HG03460 (cell line): ENCODE results near the gene AUTS2.

Experiments
- ATAC-seq: cut with Tn5 transposase; IDR thresholded peaks from one replicate; pipeline ENCODE4 v1.9.1; 2021; ENCODE audit not compliant: unreplicated experiment

The AUTS2 gene

GRCh38 chr7:70319057-70319456, 720.8 kb downstream of the AUTS2 start:
- ATAC-seq = no peak

GRCh38 chr7:70321016-70321590, 722.8 kb downstream of the AUTS2 start:
- ATAC-seq = no peak

DNA sequence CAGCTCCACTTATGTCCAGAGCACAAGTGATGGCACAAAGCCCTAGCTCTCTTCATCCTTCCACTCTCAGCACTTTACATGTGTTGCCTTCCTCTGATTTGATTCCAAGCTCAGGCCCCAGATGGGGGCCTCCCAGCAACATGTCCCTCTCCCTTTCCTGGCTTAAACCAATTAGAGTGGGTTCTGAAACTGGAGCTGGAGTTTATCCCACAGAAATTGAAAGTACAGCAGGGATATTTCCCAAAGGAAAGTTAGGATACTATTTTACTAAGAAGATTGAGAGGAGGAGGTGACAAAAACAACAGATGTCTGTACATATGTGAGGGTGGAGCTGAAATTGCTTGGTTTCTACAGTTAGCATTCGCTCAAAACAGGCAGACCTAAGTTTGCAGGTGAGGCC, 724.6 kb downstream of the AUTS2 start:
- no peak for ATAC-seq

DNA sequence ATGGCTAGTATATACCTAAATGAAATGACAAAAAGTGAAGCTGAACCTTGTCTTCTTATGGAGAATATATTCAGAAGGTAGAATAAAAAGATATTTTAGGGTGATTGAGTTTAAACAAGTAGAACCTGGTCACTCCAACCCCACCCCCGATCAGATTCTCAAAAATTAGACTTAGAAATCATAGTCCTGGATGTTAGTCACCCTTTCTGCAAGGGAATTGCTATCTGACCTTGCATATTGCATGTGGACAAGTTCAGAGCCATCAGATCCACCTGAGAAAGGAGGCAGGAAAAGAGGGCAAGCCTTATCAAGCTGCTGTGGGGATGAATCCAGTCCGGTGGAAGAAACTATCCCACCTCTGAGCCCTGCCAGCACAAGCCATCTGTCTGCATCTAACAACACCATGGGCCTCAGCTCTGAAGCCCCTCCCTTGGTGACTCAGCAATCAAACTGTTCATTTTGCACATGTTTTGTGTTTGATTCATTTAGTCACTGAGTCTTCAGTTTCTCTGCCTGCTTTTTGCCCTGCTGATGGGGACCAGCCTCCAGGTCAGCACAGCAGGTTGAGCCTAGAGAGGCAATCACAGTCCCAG, 727.3 kb downstream of the AUTS2 start:
- no peak for ATAC-seq

- no peak for ATAC-seq
Observed at GRCh38 chr7:70334295-70334694, 736.0 kb downstream of the AUTS2 start.

GRCh38 chr7:70334871-70335270, 736.6 kb downstream of the AUTS2 start:
- no peak for ATAC-seq

- ATAC-seq = no peak
Observed at GRCh38 chr7:70336536-70336935, 738.3 kb downstream of the AUTS2 start.

DNA sequence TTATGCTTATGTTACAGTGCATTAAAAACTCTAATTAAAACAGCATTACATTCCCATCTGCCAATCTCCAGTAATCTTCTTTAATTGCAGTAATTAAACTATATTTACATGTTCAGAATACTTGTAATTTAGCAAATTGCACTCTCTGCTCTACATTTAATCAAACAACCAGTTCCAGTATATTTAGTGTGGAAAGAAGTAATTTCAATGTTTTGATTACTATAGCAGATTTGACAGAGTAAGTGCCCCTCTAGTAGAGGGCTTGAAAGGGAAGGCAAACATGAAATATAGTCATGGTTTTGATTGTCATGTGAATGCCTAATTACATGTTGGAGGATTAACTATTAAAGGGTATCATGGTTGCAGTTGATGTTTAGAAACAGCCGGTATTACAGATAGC, 739.7 kb downstream of the AUTS2 start:
- no peak for ATAC-seq

GRCh38 chr7:70340236-70340635, 742.0 kb downstream of the AUTS2 start:
- no peak for ATAC-seq

- ATAC-seq = no peak
Observed at GRCh38 chr7:70341446-70341845, 743.2 kb downstream of the AUTS2 start.

DNA sequence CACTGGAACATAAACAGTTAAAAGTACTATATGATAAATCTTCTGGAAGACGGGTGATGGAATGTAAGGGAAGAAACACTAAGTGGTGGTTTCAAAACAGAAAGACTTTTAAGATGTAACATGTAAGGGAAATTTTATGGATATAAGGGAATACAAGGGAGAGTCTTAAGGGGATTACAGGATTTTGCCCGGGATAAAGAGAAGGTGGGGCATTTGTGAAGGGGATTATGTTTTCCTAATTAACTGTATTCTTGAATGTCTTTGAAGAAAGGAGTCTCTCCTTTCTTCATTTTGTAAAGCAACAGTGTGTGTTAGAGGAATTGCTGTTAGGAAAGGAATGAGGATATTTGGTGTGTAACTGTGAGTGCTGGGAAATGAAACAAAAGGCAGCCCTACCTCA, 745.2 kb downstream of the AUTS2 start:
- ATAC-seq = no peak

DNA sequence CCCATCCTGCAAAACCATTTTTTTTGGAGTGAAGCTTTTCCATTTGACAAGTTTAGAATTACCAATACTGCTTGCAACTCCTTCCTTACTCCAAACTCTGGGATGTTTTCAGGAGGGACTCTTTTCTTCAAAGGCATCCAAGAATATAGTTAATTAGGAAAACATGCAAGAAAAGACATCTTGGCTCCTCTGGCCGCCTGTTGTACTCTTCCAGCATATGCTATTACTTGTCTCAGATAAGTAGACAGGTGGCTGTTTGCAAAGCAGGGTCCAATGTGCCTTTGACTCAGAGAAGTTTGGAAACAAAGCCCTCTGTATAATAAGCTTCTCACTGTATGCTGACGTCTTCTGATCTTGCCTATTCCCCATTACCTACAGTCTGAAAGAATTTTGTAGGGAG, 746.5 kb downstream of the AUTS2 start:
- ATAC-seq = no peak

- ATAC-seq = no peak
Observed at GRCh38 chr7:70346844-70347462, 748.7 kb downstream of the AUTS2 start.

DNA sequence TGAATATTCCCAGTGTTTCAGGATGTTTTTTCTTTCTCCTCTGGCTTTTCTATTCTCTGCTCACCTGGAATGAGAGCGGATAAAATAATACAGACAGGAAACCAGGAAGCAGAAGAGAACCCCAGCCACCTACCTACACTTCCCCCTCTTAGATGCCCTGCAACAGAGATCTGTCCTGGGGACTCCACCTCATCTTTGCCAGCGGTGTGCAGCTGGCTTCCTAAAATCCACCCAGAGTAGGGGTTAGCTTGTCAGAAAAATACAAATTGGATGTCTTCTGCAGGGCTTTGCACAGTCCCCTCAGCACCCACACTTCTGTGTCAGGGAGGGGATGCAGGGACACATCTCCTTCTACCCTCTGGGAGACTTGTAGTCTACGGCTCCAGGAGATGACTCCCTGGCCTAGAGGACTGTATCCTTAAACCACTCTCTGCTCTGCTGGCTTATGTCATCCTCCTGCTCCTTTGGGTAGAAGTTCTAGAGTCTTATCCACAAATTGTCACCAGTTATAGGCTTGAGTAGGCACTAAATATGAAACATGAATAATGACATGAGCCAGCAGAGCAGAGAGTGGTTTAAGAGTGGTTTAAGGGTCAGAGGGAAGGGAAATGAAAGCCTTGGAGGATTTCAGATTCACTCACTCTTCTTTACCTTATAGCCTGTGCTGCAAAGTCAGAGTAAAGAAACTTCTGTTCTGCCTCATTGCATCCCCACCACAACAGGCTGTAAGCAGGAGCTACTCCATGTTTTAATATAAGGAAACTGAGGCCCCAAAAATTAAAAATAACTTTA, 749.4 kb downstream of the AUTS2 start:
- ATAC-seq = peak; percentile 94

GRCh38 chr7:70349031-70349430, 750.8 kb downstream of the AUTS2 start:
- no peak for ATAC-seq

- no peak for ATAC-seq
Observed at GRCh38 chr7:70349819-70350218, 751.5 kb downstream of the AUTS2 start.

DNA sequence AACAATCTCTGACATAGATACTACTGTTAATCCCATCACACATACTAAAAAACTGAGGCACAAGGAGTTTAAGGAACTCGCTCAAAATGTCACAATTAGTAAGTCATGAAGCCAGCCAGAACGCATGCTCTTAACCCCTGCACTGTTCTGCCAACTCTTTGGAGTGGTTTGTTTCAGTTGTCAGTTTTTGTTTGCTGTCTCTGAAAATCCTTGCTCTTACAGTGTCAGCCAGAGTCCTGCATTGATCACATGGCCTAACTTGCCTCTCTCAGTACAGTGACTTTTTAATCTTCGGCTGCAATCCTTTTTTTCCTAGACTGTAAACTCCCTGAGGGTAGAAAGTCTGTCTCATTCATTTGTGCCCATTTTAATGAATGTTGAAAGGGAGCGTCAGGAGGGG, 753.8 kb downstream of the AUTS2 start:
- no peak for ATAC-seq

- ATAC-seq = no peak
Observed at GRCh38 chr7:70352906-70353305, 754.6 kb downstream of the AUTS2 start.

DNA sequence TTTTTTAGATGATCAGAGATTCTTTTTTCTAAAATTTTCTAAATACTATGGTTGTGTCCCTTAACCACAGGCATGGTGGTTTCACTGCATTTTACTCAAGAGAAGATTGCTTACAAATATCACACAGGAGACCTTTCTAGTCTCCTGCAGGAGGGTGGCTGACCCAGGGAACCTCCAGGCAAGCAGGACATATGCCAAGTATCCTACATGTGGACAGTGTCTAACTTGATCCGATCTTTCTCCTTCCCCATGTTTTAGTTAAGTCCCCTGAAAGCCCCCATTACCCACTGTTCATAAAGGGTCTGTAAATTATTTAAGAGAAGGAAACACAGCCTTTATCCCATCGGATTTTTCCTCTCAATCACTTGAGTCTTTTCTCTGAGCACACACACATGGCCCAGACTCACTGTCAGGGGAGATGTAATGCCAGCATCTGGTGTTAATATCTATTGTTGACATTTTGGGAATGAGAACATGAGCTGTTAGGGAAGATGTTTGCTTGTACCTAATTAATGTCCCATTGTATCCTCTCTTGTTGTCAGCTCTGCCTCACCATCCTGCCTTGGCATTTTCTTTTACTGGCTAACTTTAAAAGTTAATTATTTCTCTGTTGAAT, 755.2 kb downstream of the AUTS2 start:
- ATAC-seq = no peak

GRCh38 chr7:70353946-70354335, 755.7 kb downstream of the AUTS2 start:
- ATAC-seq = no peak

DNA sequence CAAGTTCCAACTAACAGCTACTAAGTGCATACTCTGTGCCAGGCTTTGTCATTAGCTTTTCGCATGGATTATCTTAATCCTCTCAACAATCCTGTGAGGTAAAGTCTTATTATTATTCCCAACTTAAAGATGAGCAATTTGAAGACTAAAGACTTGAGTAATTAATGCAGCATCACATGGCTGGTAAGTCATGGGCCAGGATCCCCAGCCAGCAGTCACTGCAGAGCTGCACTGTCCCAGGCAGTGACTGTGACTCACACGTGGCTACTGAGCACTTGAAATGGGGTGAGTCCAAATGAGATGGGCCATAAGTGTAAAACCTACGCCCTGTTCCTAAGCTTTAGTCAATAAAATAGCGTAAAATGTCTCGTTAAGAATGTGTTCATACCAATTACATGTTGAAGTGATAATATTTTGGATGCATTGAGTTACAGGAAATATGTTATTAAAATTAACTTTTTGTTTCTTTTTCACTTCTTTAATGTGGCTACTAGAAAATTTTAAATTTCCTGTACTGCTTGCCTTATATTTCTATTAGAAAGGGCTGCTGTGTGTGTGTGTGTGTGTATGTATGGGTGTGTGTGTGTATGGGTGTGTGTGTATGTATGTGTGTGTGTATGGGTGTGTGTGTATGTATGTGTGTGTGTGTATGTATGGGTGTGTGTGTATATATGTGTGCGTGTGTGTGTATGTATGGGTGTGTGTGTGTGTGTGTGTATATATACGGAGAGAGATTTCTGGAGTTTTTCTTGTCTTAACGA, 756.3 kb downstream of the AUTS2 start:
- no peak for ATAC-seq
